K562 (cell line): ENCODE results near the gene WFIKKN1. TPM values are rescaled to one million over a fixed set of nuclear protein-coding genes. Genes with fewer than 3 reads are reported as not detected.

Experiments used
- ATF2 ChIP-seq: sonication (generic); formaldehyde crosslinking; IDR thresholded peaks from 2 replicates; pipeline ENCODE4 v1.8.1; 2022; ENCODE audit warnings: missing genetic modification reagents
- CBX1 ChIP-seq: sonication (generic); IDR thresholded peaks from 2 replicates; pipeline ENCODE4 v1.6.1; 2016; ENCODE audit warnings: antibody characterized with exemption, low read depth, mild to moderate bottlenecking
- EWSR1 ChIP-seq: fragments of 450-650 bp; IDR thresholded peaks from 2 replicates; pipeline ENCODE4 v1.6.1; 2018; ENCODE audit warnings: borderline replicate concordance, mild to moderate bottlenecking, low read depth, moderate library complexity; ENCODE audit not compliant: partially characterized antibody
- EZH2 ChIP-seq: IDR thresholded peaks from 2 replicates; pipeline ENCODE4 v1.6.1; 2012; ENCODE audit warnings: low read depth, mild to moderate bottlenecking, inconsistent platforms, low read length, borderline replicate concordance
- FOXP1 ChIP-seq: sonication (generic); formaldehyde crosslinking; IDR thresholded peaks from 2 replicates; pipeline ENCODE4 v1.8.0; 2022; ENCODE audit warnings: mild to moderate bottlenecking, missing genetic modification reagents
- MAFK ChIP-seq: IDR thresholded peaks from 2 replicates; pipeline ENCODE4 v1.6.1; 2011; ENCODE audit warnings: low read length, improper control_type of control experiment
- MTA1 ChIP-seq: fragments of 450-650 bp; IDR thresholded peaks from 2 replicates; pipeline ENCODE4 v1.6.1; 2017; ENCODE audit warnings: borderline replicate concordance
- MTA3 ChIP-seq: fragments of 450-650 bp; formaldehyde crosslinking; IDR thresholded peaks from 2 replicates; pipeline ENCODE4 v1.6.1; 2017; ENCODE audit warnings: mild to moderate bottlenecking, borderline replicate concordance
- RBM25 ChIP-seq: fragments of 200-400 bp; formaldehyde crosslinking; IDR thresholded peaks from 2 replicates; pipeline ENCODE4 v1.6.1; 2018; ENCODE audit warnings: low read length, low read depth, moderate library complexity; ENCODE audit not compliant: severe bottlenecking
- RFX5 ChIP-seq: IDR thresholded peaks from 2 replicates; pipeline ENCODE4 v1.6.1; 2011; ENCODE audit warnings: low read depth, mild to moderate bottlenecking, improper control_type of control experiment, low read length
- SFPQ ChIP-seq: fragments of 200-400 bp; formaldehyde crosslinking; IDR thresholded peaks from 2 replicates; pipeline ENCODE4 v1.6.1; 2017; ENCODE audit warnings: mild to moderate bottlenecking, low read depth, low read length, moderate library complexity
- TRIM24 ChIP-seq, 2 experiments: fragments of 450-650 bp; IDR thresholded peaks; 2 replicates each; pipeline ENCODE4 v1.6.1; 2016
- UBTF ChIP-seq, 2 experiments: IDR thresholded peaks; 2 replicates each; pipeline ENCODE4 v1.6.1; 2012; ENCODE audit warnings: improper control_type of control experiment in 2 of 2, low read depth in 2 of 2, low read length in 2 of 2, borderline replicate concordance in 1 of 2
- ZNF146 ChIP-seq: IDR thresholded peaks from one replicate; pipeline ENCODE4 v1.6.1; 2018; ENCODE audit warnings: missing compliant biosample characterization; ENCODE audit not compliant: unreplicated experiment
- ZNF184 ChIP-seq: sonication (generic); formaldehyde crosslinking; IDR thresholded peaks from 2 replicates; pipeline ENCODE4 v1.5.0; 2020; ENCODE audit warnings: missing genetic modification reagents
- ZNF282 ChIP-seq: sonication (generic); formaldehyde crosslinking; IDR thresholded peaks from 2 replicates; pipeline ENCODE4 v1.8.1; 2023; ENCODE audit warnings: missing genetic modification reagents
- ZNF398 ChIP-seq: fragments of 250-450 bp; sonication (Bioruptor Pico); IDR thresholded peaks from 2 replicates; pipeline ENCODE4 v1.8.0; 2021; ENCODE audit warnings: moderate library complexity, mild to moderate bottlenecking, inconsistent platforms
- ZNF655 ChIP-seq: fragments of 250-450 bp; sonication (Bioruptor Pico); IDR thresholded peaks from 2 replicates; pipeline ENCODE4 v1.5.0; 2021
- polyA plus RNA-seq, 8 experiments: library from polyadenylated mRNA; depleted of rRNA in 4 of 8; stranded (reverse) in 5 of 8; unstranded in 3 of 8; fragments of >200 nt; fragmentation: Nextera tagmentation in 2 of 8; fragmentation: Illumina TruSeq in 1 of 8; extraction: Ambion mirVana in 2 of 8; extraction: Trizol in 1 of 8; gene quantifications; 2 replicates each; pipeline versions ENCODE4 v1.2.1 to v1.2.3, GENCODE V29; 2011 to 2014; ENCODE audit warnings: inconsistent platforms in 1 of 8, missing spikeins in 1 of 8
- total RNA-seq, 7 experiments: library from RNA; depleted of rRNA in 6 of 7; stranded (reverse); fragments of >200 nt in 6 of 7; fragmentation: Illumina TruSeq in 2 of 7; extraction: Trizol in 2 of 7; gene quantifications; 2 replicates each; pipeline versions ENCODE4 v1.2.1 to v1.2.3, GENCODE V29; 2011 to 2021; ENCODE audit warnings: low replicate concordance in 1 of 7

The WFIKKN1 gene
- total and polyA plus RNA-seq, 9 of the 15 experiments (the other 6 are each of a cell fraction or from before 2014, with no cell fraction given), result 0.14 to 1.1 (median 0.50) TPM; not detected in 4

GRCh38 chr16:636206-637080 is 5.7 kb downstream of the WFIKKN1 start, which contains the start of gene METTL26 (continued):
- TF ChIP-seq UBTF (IDR thresholded peaks at IDR 0.05; ENCODE audit: borderline replicate concordance in 1 of 2, low read depth in 2 of 2, low read length in 2 of 2) (no peak), MTA3 (peak; percentile 58; the same call in 1 of the 2 replicates), TRIM24 (IDR thresholded peaks at IDR 0.05) (peak in 1 of 2 experiments; percentile 36; a peak in 2 of 4 replicates), ATF2 (CRISPR knock-in tag) (no peak), MTA1 (peak; percentile 71), RFX5 (peak; percentile 74; the same call in 1 of the 2 replicates), ZNF146 (CRISPR knock-in tag) (peak; percentile 13), ZNF282 (CRISPR knock-in tag) (peak; percentile 10), ZNF655 (no peak), EWSR1 (no peak), ZNF184 (CRISPR knock-in tag) (no peak), EZH2 (no peak), RBM25 (no peak), MAFK (peak; percentile 28; the same call in 1 of the 2 replicates), SFPQ (no peak), ZNF398 (CRISPR knock-in tag) (no peak), FOXP1 (CRISPR knock-in tag) (peak; percentile 64; the same call in 1 of the 2 replicates), CBX1 (peak; percentile 54)
